Measurements from ENCODE around the gene LRFN5. TPM values are rescaled to one million over a fixed set of nuclear protein-coding genes. Genes with fewer than 3 reads are reported as not detected.

LRFN5 gene
- total and polyA plus RNA-seq, 2 experiments from 2014 or later, result 1.8 to 8.8 TPM

DNA sequence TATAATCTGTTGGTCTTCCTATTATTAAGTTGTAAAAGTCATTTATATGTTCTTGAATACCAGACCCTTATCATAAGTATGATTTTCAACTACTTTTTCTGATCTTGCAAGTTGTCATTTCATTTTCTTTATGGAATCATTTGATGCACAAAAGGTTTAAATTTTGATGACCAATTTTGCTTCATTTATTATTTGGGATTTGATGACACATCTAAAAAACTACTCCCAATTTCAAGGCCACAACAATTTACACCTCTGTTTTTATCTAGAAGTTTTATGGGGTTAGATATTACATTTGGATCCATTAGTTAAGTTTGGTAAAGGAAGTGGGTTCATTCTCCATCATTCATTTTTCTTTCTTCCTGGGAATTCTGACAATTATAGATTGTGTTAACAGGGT is 259.2 kb downstream of the LRFN5 start:
- no peak overlapping the region for H3K27ac ChIP-seq
- no peak overlapping the region for H3K4me3 ChIP-seq
- H3K79me2 ChIP-seq, result no peaks in the 10 kb centered on the region
- H2AFZ ChIP-seq, result no peak overlapping the region
- no peak for DNase-seq (ENCODE audit: low spot score)
- TF ChIP-seq, protein P1, sequence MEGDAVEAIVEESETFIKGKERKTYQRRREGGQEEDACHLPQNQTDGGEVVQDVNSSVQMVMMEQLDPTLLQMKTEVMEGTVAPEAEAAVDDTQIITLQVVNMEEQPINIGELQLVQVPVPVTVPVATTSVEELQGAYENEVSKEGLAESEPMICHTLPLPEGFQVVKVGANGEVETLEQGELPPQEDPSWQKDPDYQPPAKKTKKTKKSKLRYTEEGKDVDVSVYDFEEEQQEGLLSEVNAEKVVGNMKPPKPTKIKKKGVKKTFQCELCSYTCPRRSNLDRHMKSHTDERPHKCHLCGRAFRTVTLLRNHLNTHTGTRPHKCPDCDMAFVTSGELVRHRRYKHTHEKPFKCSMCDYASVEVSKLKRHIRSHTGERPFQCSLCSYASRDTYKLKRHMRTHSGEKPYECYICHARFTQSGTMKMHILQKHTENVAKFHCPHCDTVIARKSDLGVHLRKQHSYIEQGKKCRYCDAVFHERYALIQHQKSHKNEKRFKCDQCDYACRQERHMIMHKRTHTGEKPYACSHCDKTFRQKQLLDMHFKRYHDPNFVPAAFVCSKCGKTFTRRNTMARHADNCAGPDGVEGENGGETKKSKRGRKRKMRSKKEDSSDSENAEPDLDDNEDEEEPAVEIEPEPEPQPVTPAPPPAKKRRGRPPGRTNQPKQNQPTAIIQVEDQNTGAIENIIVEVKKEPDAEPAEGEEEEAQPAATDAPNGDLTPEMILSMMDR (IDR thresholded peaks at IDR 0.05; ENCODE audit: poor library complexity), result no peak
- no peaks in the 10 kb centered on the region for H4K20me1 ChIP-seq (ENCODE audit: insufficient read depth, poor library complexity, severe bottlenecking)
- no peak overlapping the region for H3K4me2 ChIP-seq
- H3K9me2 ChIP-seq (replicated peaks; ENCODE audit: insufficient read depth), result no peaks in the 10 kb centered on the region
- H3K36me3 ChIP-seq (replicated peaks; ENCODE audit: insufficient read depth, low read depth), result no peaks in the 10 kb centered on the region
- no peaks in the 10 kb centered on the region for H3K4me1 ChIP-seq (ENCODE audit: insufficient read depth)
- H3K27me3 ChIP-seq, result no peaks in the 10 kb centered on the region
- H3K9me3 ChIP-seq (ENCODE audit: low read depth), result no peaks in the 10 kb centered on the region

DNA sequence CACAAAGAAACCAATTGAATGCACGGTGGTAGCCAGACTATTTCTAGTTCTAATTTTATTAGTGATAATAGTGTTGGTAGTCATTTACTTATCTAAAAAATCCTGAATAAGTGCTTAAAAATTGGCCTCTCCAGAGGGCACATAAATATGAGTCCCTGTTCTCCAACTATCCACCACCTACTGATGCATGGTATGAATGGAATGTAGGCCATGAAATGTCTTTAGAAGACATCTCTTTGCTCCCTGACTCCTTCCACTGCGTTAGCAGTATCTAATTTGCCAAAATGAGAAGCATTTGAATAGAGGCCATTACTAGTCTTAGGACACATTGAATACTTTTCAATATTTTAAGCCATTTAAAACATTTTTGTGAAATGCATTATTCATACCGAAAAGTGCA is 261.7 kb downstream of the LRFN5 start:
- Histone ChIP-seq H3K79me2 (no peaks in the 10 kb centered on the region), H4K20me1 (ENCODE audit: insufficient read depth, poor library complexity, severe bottlenecking) (no peaks in the 10 kb centered on the region), H3K4me3 (no peak overlapping the region), H3K4me1 (ENCODE audit: insufficient read depth) (peaks cover 6% of the 10 kb centered on the region), H3K27ac (no peak overlapping the region), H3K4me2 (no peak overlapping the region), H2AFZ (no peak overlapping the region), H3K27me3 (no peaks in the 10 kb centered on the region), H3K9me3 (ENCODE audit: low read depth) (no peaks in the 10 kb centered on the region), H3K36me3 (replicated peaks; ENCODE audit: insufficient read depth, low read depth) (no peaks in the 10 kb centered on the region), H3K9me2 (replicated peaks; ENCODE audit: insufficient read depth) (no peaks in the 10 kb centered on the region)
- TF ChIP-seq, protein P1 (IDR thresholded peaks at IDR 0.05; ENCODE audit: poor library complexity), result no peak
- no peak for TF ChIP-seq EZH2phosphoT487 (IDR thresholded peaks at IDR 0.05; ENCODE audit: low read depth, severe bottlenecking, unreplicated experiment)
- TF ChIP-seq EZH2 (IDR thresholded peaks at IDR 0.05; ENCODE audit: borderline replicate concordance), result no peak
- no peak for DNase-seq (ENCODE audit: low spot score)
- 83% methylated on average over 3 of the region's 3 CpGs for whole genome bisulfite sequencing (ENCODE audit: low lambda C conversion rate, missing lambda C conversion rate)

DNA sequence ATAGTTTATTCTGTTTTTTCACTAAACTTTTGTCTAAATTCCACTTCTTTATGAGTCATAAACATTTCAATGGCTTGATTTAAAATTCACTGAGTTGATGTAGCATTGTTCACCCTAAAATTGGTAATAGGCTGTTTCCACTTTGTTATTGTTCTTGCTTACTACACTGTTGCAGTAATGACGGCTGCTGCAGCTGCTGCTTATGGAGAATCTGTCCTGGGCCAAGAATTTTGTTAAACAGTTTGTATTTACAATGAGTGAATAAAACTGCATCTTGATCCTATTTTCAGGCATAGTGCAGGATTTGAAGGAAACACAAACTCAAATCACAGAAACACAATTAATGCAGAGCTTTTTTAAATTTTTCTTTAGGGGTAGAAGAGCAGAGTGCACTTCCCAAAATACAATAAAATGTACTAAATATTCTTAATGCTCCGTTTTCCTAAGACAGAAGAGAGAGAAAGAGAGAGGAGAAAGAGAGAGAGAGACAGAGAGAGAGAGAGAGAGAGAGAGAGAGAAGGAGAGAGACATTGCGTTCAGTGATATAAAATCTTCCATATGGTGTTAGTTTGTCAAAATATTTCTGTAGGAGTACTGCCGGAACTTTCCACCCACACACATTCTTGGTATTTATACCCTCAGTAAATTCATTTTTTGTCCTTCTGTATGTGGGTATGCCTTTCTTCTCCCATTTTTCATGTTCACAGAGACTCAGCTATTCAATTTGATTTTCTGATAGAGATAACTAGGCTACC is 266.4 kb downstream of the LRFN5 start:
- Histone ChIP-seq H3K9me2 (replicated peaks; ENCODE audit: insufficient read depth) (no peaks in the 10 kb centered on the region), H3K27me3 (no peaks in the 10 kb centered on the region), H3K9me3 (ENCODE audit: low read depth) (no peaks in the 10 kb centered on the region), H3K4me2 (peak overlapping the region; percentile 68), H3K4me3 (no peak overlapping the region), H3K79me2 (no peaks in the 10 kb centered on the region), H3K36me3 (replicated peaks; ENCODE audit: insufficient read depth, low read depth) (no peaks in the 10 kb centered on the region), H4K20me1 (ENCODE audit: insufficient read depth, poor library complexity, severe bottlenecking) (no peaks in the 10 kb centered on the region), H3K4me1 (ENCODE audit: insufficient read depth) (peaks cover 6% of the 10 kb centered on the region), H2AFZ (no peak overlapping the region), H3K27ac (peak overlapping the region; percentile 13)
- TF ChIP-seq, protein P1 (IDR thresholded peaks at IDR 0.05; ENCODE audit: poor library complexity), result no peak
- TF ChIP-seq EZH2phosphoT487 (IDR thresholded peaks at IDR 0.05; ENCODE audit: low read depth, severe bottlenecking, unreplicated experiment) (no peak), EZH2 (IDR thresholded peaks at IDR 0.05; ENCODE audit: borderline replicate concordance) (no peak)
- 60% methylated on average over 4 of the region's 4 CpGs for WGBS (ENCODE audit: low lambda C conversion rate, missing lambda C conversion rate)
- no peak for DNase-seq (ENCODE audit: low spot score)

All from hepatocyte (in vitro differentiated cells).